ENCODE measurements around the gene SPECC1L. TPM values are rescaled to one million over a fixed set of nuclear protein-coding genes. Genes with fewer than 3 reads are reported as not detected.
A peak's percentile ranks its signal among the peaks of the same experiment; 100 is the strongest.
"Not testable (repeated sequence)": the region's sequence is repeated elsewhere in the genome, so short reads cannot be mapped to it uniquely, and the experiment has no call there.

SPECC1L gene
- polyA plus RNA-seq, 4 donors = 6.0 to 29.9 (median 9.9) TPM

DNA sequence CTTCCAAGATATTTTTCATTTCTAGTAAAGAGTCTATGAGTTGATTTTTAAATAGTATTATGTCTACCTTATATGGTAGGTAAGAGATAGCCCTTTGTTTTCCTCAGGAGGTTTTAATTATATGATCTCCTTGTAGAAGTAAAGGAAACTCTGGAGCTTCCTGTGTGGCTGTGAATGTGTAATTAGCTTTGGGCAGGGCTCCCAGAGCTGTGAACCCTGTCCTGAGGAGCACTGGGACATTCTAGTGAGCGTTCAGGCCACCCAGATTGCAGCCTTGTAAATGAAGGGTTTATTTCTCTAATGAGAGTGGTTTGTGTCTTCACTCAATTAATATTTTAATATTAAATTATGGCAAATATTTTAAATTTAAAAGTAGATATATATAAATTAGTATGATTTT lies 24.3 kb downstream of the SPECC1L start:
- DNase-seq; H3K4me1 ChIP-seq (ENCODE audit: control insufficient read depth in 3 of 3, insufficient read depth in 2 of 3, low read depth in 1 of 3, low read length in 2 of 3); H3K4me3 ChIP-seq (ENCODE audit: low read depth in 1 of 3, low read length in 3 of 3); H3K27me3 ChIP-seq (ENCODE audit: control insufficient read depth in 3 of 3, insufficient read depth in 3 of 3, low read length in 3 of 3); H3K9me3 ChIP-seq (ENCODE audit: control insufficient read depth in 2 of 2, insufficient read depth in 1 of 2, low read depth in 1 of 2, low read length in 1 of 2); H3K36me3 ChIP-seq (ENCODE audit: control insufficient read depth in 3 of 3, insufficient read depth in 2 of 3, low read depth in 1 of 3, low read length in 3 of 3): not testable (repeated sequence)
- WGBS, 3 donors = 14 to 38% (median 33%) methylated on average over 1 of the region's 1 CpG
- FAIRE-seq = peak; percentile 89
- peak overlapping the region in 1 of 3 donors; percentile 28 for H3K27ac ChIP-seq (ENCODE audit: low read depth in 1 of 3, low read length in 2 of 3)

DNA sequence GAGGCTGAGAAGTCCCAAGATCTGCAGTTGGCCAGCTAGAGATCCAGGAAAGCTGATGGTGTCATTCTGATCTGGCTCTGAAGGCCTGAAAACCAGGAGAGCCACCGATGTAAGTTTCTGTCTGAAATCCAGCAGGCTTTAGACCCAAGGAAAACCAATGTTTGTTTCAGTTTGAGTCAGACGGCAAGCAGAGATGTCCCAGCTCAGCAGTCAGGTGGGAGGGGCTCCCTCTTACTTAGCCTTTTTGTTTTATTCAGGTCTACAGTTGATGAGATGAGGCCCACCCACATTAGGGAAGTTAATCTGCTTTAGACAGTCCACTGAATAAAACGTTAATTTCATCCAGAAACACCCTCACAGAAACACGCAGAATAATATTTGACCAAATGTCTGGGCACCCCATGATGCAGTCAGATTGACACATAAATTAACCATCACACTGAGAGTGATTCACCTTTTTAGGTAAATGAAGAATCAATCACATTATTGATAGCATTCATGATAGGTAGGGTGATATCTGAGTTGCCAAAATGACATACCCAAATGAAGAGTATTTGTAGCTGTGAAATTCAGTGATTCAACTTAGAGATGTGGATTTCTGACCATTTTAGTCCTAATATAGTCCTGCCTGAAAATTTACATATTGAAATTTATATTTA lies 28.0 kb downstream of the SPECC1L start:
- peaks cover 5 to 18% (median 12%) of the 10 kb centered on the region in 3 donors for H3K4me1 ChIP-seq (ENCODE audit: control insufficient read depth in 3 of 3, insufficient read depth in 2 of 3, low read depth in 1 of 3, low read length in 2 of 3)
- H3K27ac ChIP-seq (ENCODE audit: low read depth in 1 of 3, low read length in 2 of 3); FAIRE-seq; H3K9me3 ChIP-seq (ENCODE audit: control insufficient read depth in 2 of 2, insufficient read depth in 1 of 2, low read depth in 1 of 2, low read length in 1 of 2); H3K4me3 ChIP-seq (ENCODE audit: low read depth in 1 of 3, low read length in 3 of 3); H3K27me3 ChIP-seq (ENCODE audit: control insufficient read depth in 3 of 3, insufficient read depth in 3 of 3, low read length in 3 of 3); DNase-seq: not testable (repeated sequence)
- WGBS, 3 donors = 51 to 84% (median 62%) methylated on average over 4 of the region's 4 CpGs
- peaks cover 0 to 17% (median 4%) of the 10 kb centered on the region in 3 donors for H3K36me3 ChIP-seq (ENCODE audit: control insufficient read depth in 3 of 3, insufficient read depth in 2 of 3, low read depth in 1 of 3, low read length in 3 of 3)

DNA sequence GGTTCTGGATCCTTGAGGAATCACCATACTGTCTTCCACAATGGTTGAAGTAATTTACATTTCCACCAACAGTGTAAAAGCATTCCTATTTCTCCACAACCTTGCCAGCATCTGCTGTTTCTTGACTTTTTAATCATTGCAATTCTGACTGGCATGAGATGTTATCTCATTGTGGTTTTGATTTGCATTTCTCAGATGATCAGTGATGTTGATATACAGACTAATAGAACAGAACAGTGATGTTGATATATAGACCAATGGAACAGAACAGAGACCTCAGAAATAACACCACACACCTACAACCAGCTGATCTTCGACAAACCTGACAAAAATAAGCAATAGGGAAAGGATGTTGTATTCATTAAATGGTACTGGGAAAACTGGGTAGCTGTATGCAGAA lies 29.9 kb downstream of the SPECC1L start:
- not testable (repeated sequence) for FAIRE-seq; H3K27ac ChIP-seq (ENCODE audit: low read depth in 1 of 3, low read length in 2 of 3); H3K27me3 ChIP-seq (ENCODE audit: control insufficient read depth in 3 of 3, insufficient read depth in 3 of 3, low read length in 3 of 3); DNase-seq; H3K4me3 ChIP-seq (ENCODE audit: low read depth in 1 of 3, low read length in 3 of 3); H3K9me3 ChIP-seq (ENCODE audit: control insufficient read depth in 2 of 2, insufficient read depth in 1 of 2, low read depth in 1 of 2, low read length in 1 of 2)
- WGBS, 3 donors = 75 to 77% (median 75%) methylated on average over 1 of the region's 1 CpG
- Histone ChIP-seq H3K4me1 (ENCODE audit: control insufficient read depth in 3 of 3, insufficient read depth in 2 of 3, low read depth in 1 of 3, low read length in 2 of 3) (peaks cover 7 to 28% (median 16%) of the 10 kb centered on the region in 3 donors), H3K36me3 (ENCODE audit: control insufficient read depth in 3 of 3, insufficient read depth in 2 of 3, low read depth in 1 of 3, low read length in 3 of 3) (peaks cover 0 to 17% (median 4%) of the 10 kb centered on the region in 3 donors)

DNA sequence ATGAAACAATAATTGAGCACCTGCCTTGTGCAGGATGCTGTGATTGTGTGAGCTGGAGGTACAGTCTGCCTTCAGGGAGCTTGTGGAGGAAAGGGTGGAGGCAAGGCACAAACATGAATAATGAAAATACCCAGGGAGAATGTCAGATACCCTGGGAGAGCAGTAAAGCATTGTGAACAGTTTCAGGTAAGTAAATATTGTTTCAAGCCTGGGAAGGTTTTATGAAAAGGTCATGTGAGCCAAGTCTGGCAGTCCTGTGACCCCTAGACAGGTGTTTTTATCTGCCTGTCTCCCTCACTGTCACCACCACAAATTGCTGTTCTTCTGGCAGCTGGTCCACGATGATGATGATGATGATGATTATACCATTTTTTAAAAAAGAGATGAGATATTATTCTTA lies 32.0 kb downstream of the SPECC1L start:
- Histone ChIP-seq H3K4me1 (ENCODE audit: control insufficient read depth in 3 of 3, insufficient read depth in 2 of 3, low read depth in 1 of 3, low read length in 2 of 3) (peaks cover 7 to 28% (median 16%) of the 10 kb centered on the region in 3 donors), H3K27me3 (ENCODE audit: control insufficient read depth in 3 of 3, insufficient read depth in 3 of 3, low read length in 3 of 3) (no peaks in the 10 kb centered on the region), H3K4me3 (ENCODE audit: low read depth in 1 of 3, low read length in 3 of 3) (no peak overlapping the region), H3K27ac (ENCODE audit: low read depth in 1 of 3, low read length in 2 of 3) (peak overlapping the region; percentile 58 to 83 (median 71)), H3K9me3 (ENCODE audit: control insufficient read depth in 2 of 2, insufficient read depth in 1 of 2, low read depth in 1 of 2, low read length in 1 of 2) (peaks cover 0 to 5% of the 10 kb centered on the region in 2 donors), H3K36me3 (ENCODE audit: control insufficient read depth in 3 of 3, insufficient read depth in 2 of 3, low read depth in 1 of 3, low read length in 3 of 3) (peaks cover 0 to 24% (median 4%) of the 10 kb centered on the region in 3 donors)
- DNase-seq (peak; percentile 13 to 52), FAIRE-seq (no peak)
- WGBS, 3 donors = 18 to 46% (median 20%) methylated on average over 1 of the region's 1 CpG

DNA sequence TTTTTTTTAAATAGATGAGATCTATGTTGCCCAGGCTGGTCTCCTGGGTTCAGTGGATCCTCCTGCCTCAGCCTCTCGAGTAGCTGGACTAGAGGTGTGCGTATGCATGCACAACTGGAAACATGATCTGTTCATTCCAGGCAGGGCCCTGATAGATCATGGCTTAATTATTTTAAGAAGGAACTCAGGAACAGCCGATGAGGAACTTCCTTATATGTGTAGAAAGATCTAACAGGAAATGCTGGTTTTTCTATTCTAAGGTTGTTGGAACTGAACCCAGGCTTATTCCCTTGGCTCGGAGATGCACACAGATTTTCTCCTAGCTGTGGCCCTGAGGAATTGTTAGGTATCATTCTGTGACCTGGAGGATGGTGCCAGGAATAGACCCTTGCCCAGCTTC lies 32.4 kb downstream of the SPECC1L start:
- H3K4me3 ChIP-seq (ENCODE audit: low read depth in 1 of 3, low read length in 3 of 3) = no peak overlapping the region
- FAIRE-seq (no peak), DNase-seq (peak; percentile 36 to 39)
- 33 to 35% (median 35%) methylated on average over 4 of the region's 4 CpGs for WGBS, 3 donors
- H3K4me1 ChIP-seq (ENCODE audit: control insufficient read depth in 3 of 3, insufficient read depth in 2 of 3, low read depth in 1 of 3, low read length in 2 of 3) = peaks cover 7 to 28% (median 16%) of the 10 kb centered on the region in 3 donors
- peaks cover 0 to 5% of the 10 kb centered on the region in 2 donors for H3K9me3 ChIP-seq (ENCODE audit: control insufficient read depth in 2 of 2, insufficient read depth in 1 of 2, low read depth in 1 of 2, low read length in 1 of 2)
- peaks cover 0 to 24% (median 4%) of the 10 kb centered on the region in 3 donors for H3K36me3 ChIP-seq (ENCODE audit: control insufficient read depth in 3 of 3, insufficient read depth in 2 of 3, low read depth in 1 of 3, low read length in 3 of 3)
- no peaks in the 10 kb centered on the region for H3K27me3 ChIP-seq (ENCODE audit: control insufficient read depth in 3 of 3, insufficient read depth in 3 of 3, low read length in 3 of 3)
- peak overlapping the region; percentile 71 to 83 (median 80) for H3K27ac ChIP-seq (ENCODE audit: low read depth in 1 of 3, low read length in 2 of 3)

DNA sequence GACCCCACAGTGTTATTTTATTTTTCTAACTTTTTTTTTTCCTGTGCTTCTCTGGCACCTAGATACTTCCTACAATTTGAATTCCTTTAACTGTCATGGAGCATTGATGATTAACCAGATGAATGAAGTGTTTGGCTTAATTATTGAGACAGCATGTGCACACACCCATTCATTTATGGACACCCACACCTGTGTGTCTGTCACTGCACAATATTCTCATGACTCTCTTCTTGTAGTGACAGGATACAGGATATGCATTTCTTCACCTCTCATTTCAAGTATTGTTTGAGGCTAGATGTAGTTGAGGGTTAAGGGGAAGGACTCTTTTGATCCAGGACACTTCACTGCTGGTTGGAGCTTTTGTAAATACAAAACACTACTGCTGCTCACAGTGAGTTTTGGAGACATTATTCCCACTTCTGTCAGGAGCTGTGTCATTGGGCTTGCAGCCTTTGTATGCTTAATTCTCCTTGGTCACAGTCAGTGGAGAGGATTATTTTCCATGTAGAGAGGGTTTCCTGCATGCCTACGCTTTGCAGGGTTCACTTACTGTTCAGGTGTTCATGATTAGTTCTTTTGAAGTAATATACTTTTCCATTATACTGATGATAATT lies 33.5 kb downstream of the SPECC1L start:
- Histone ChIP-seq H3K4me3 (ENCODE audit: low read depth in 1 of 3, low read length in 3 of 3) (no peak overlapping the region), H3K27ac (ENCODE audit: low read depth in 1 of 3, low read length in 2 of 3) (peak overlapping the region; percentile 8 to 71 (median 66)), H3K27me3 (ENCODE audit: control insufficient read depth in 3 of 3, insufficient read depth in 3 of 3, low read length in 3 of 3) (no peaks in the 10 kb centered on the region), H3K36me3 (ENCODE audit: control insufficient read depth in 3 of 3, insufficient read depth in 2 of 3, low read depth in 1 of 3, low read length in 3 of 3) (peaks cover 1 to 23% (median 4%) of the 10 kb centered on the region in 3 donors), H3K4me1 (ENCODE audit: control insufficient read depth in 3 of 3, insufficient read depth in 2 of 3, low read depth in 1 of 3, low read length in 2 of 3) (peaks cover 7 to 28% (median 16%) of the 10 kb centered on the region in 3 donors), H3K9me3 (ENCODE audit: control insufficient read depth in 2 of 2, insufficient read depth in 1 of 2, low read depth in 1 of 2, low read length in 1 of 2) (peaks cover 0 to 5% of the 10 kb centered on the region in 2 donors)
- FAIRE-seq (no peak), DNase-seq (peak; percentile 81 to 88)
- WGBS, 3 donors = 88 to 96% (median 94%) methylated on average over 1 of the region's 1 CpG

DNA sequence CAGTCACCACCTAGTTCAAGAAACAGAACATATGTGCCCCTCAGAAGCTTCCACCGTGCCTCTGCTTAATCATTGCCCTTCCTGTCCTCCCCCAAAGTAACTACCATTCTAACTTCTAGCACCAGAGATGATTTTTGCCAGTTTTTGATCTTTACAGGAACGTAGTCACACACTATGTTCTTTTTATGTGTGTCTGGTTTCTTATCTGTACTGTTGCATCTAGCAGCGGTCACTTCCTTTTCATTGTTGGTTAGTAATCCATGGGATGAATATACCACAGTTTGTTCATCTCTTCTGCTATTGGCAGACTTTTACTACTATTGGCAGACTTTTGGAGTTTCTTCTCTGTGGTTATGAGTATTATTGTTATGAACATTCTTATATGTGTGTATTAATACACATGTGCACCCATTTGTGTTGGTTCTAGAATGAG lies 34.6 kb downstream of the SPECC1L start:
- DNase-seq = peak; percentile 17 to 36
- FAIRE-seq = no peak
- H3K4me3 ChIP-seq (ENCODE audit: low read depth in 1 of 3, low read length in 3 of 3) = no peak overlapping the region
- peaks cover 0 to 5% of the 10 kb centered on the region in 2 donors for H3K9me3 ChIP-seq (ENCODE audit: control insufficient read depth in 2 of 2, insufficient read depth in 1 of 2, low read depth in 1 of 2, low read length in 1 of 2)
- no peaks in the 10 kb centered on the region for H3K27me3 ChIP-seq (ENCODE audit: control insufficient read depth in 3 of 3, insufficient read depth in 3 of 3, low read length in 3 of 3)
- H3K27ac ChIP-seq (ENCODE audit: low read depth in 1 of 3, low read length in 2 of 3) = peak overlapping the region in 1 of 3 donors; percentile 1
- H3K36me3 ChIP-seq (ENCODE audit: control insufficient read depth in 3 of 3, insufficient read depth in 2 of 3, low read depth in 1 of 3, low read length in 3 of 3) = peaks cover 1 to 25% (median 4%) of the 10 kb centered on the region in 3 donors
- H3K4me1 ChIP-seq (ENCODE audit: control insufficient read depth in 3 of 3, insufficient read depth in 2 of 3, low read depth in 1 of 3, low read length in 2 of 3) = peaks cover 7 to 28% (median 16%) of the 10 kb centered on the region in 3 donors
- WGBS, 3 donors = 57 to 71% (median 70%) methylated on average over 3 of the region's 3 CpGs

DNA sequence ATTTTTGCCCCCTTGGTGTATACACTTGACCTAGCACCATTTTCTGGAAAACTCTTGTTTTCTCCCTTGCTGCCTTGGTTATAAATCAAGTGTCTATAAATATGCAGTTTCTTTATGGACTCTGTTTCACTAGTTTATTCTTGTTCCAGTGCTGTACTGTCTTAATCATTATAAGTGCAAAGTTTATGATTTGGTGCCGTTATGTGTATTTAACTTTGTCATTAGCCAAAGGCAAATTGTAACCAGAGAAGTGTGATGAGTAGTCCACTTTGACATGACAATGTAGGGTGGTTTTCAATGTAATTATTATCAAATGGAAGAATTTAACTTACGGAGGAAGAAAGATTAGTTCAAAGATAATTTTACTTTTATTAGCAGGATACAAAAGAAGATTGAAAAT lies 40.3 kb downstream of the SPECC1L start:
- 74 to 90% (median 77%) methylated on average over 2 of the region's 2 CpGs for WGBS, 3 donors
- H3K27me3 ChIP-seq (ENCODE audit: control insufficient read depth in 3 of 3, insufficient read depth in 3 of 3, low read length in 3 of 3) = no peaks in the 10 kb centered on the region
- DNase-seq (no peak), FAIRE-seq (no peak)
- H3K4me3 ChIP-seq (ENCODE audit: low read depth in 1 of 3, low read length in 3 of 3) = no peak overlapping the region
- no peak overlapping the region for H3K27ac ChIP-seq (ENCODE audit: low read depth in 1 of 3, low read length in 2 of 3)
- peaks cover 2 to 27% (median 8%) of the 10 kb centered on the region in 3 donors for H3K36me3 ChIP-seq (ENCODE audit: control insufficient read depth in 3 of 3, insufficient read depth in 2 of 3, low read depth in 1 of 3, low read length in 3 of 3)
- H3K9me3 ChIP-seq (ENCODE audit: control insufficient read depth in 2 of 2, insufficient read depth in 1 of 2, low read depth in 1 of 2, low read length in 1 of 2) = peaks cover 0 to 5% of the 10 kb centered on the region in 2 donors
- no peaks in the 10 kb centered on the region for H3K4me1 ChIP-seq (ENCODE audit: control insufficient read depth in 3 of 3, insufficient read depth in 2 of 3, low read depth in 1 of 3, low read length in 2 of 3)

Measured in small intestine (tissue), 7 donors.